H1 (cell line): ENCODE data around the gene RILPL1. TPM values are rescaled to one million over a fixed set of nuclear protein-coding genes. Genes with fewer than 3 reads are reported as not detected.

ENCODE experiments used
- CTCF ChIA-PET: fragments of 300-600 bp; sonication (Branson Sonifier 250); formaldehyde crosslinking; loops from one replicate; lab custom pipeline; 2021; ENCODE audit not compliant: partially characterized antibody; lab: Charles Lee
- POLR2A ChIA-PET: fragments of 300-600 bp; sonication (Branson Sonifier 250); formaldehyde crosslinking; loops from one replicate; lab custom pipeline; 2021; ENCODE audit warnings: inconsistent platforms; ENCODE audit not compliant: partially characterized antibody; lab: Charles Lee
- DNase-seq, 2 experiments: peaks; one replicate each; pipeline versions ENCODE4 v3.0.0 to v3.0.0-alpha.2; 2010 to 2022; ENCODE audit warnings: low spot score in 2 of 2, low read depth in 1 of 2, mixed read lengths in 1 of 2
- FAIRE-seq: peaks from 2 replicates; lab custom pipeline; 2011; peaks lifted over from hg19 to GRCh38; lab: Jason Lieb, UNC
- H2AFZ ChIP-seq: 2 replicates; pipeline ENCODE4 v1.8.1; 2012; ENCODE audit warnings: low read length, inconsistent platforms
- H2AK5ac ChIP-seq: 2 replicates; pipeline ENCODE4 v1.6.1; 2013; ENCODE audit warnings: low read depth, low read length
- H2BK120ac ChIP-seq: replicated peaks from 2 replicates; pipeline ENCODE3; 2013; ENCODE audit warnings: low read depth, low read length, inconsistent platforms
- H2BK12ac ChIP-seq: 2 replicates; pipeline ENCODE4 v1.6.1; 2013; ENCODE audit warnings: low read depth, low read length
- H2BK15ac ChIP-seq: 2 replicates; pipeline ENCODE4 v1.6.1; 2013; ENCODE audit warnings: low read length
- H2BK20ac ChIP-seq: 2 replicates; pipeline ENCODE4 v1.6.1; 2013; ENCODE audit warnings: low read length
- H2BK5ac ChIP-seq: 2 replicates; pipeline ENCODE4 v1.6.1; 2013; ENCODE audit warnings: low read depth, low read length
- H3K14ac ChIP-seq: 2 replicates; pipeline ENCODE4 v1.6.1; 2013; ENCODE audit warnings: inconsistent platforms; ENCODE audit not compliant: insufficient read length
- H3K18ac ChIP-seq: 2 replicates; pipeline ENCODE4 v1.6.1; 2013; ENCODE audit warnings: low read length; ENCODE audit errors: extremely low read depth
- H3K23ac ChIP-seq: 2 replicates; pipeline ENCODE4 v1.6.1; 2013; ENCODE audit warnings: inconsistent platforms; ENCODE audit not compliant: insufficient read length
- H3K23me2 ChIP-seq: 2 replicates; pipeline ENCODE4 v1.6.1; 2013; ENCODE audit warnings: low read depth, low read length
- H3K27ac ChIP-seq: 2 replicates; pipeline ENCODE4 v1.6.1; 2011; ENCODE audit warnings: low read depth, low read length, inconsistent platforms
- H3K27me3 ChIP-seq, 4 experiments: replicated peaks in 1 of 4; 1 replicate in 1 of 4; 2 replicates in 3 of 4; pipeline versions ENCODE4 v1.6.1 to v1.8.1; 2011 to 2013; ENCODE audit warnings: low read length in 3 of 4, mild to moderate bottlenecking in 3 of 4, inconsistent platforms in 2 of 4, mixed read lengths in 2 of 4, moderate library complexity in 1 of 4; ENCODE audit not compliant: control insufficient read depth in 3 of 4, insufficient read depth in 3 of 4; ENCODE audit errors: extremely low read depth in 1 of 4
- H3K36me3 ChIP-seq, 4 experiments: 2 replicates each; pipeline versions ENCODE4 v1.6.1 to v1.8.1; 2011 to 2013; ENCODE audit warnings: mild to moderate bottlenecking in 4 of 4, low read length in 3 of 4, moderate library complexity in 2 of 4, control low read depth in 1 of 4, inconsistent platforms in 1 of 4; ENCODE audit not compliant: insufficient read depth in 4 of 4, control insufficient read depth in 2 of 4
- H3K4ac ChIP-seq: replicated peaks from 2 replicates; pipeline ENCODE3; 2013; ENCODE audit warnings: low read length, low read depth, mixed read lengths, inconsistent platforms; ENCODE audit not compliant: insufficient read length
- H3K4me1 ChIP-seq, 4 experiments: replicated peaks in 1 of 4; 1 replicate in 1 of 4; 2 replicates in 3 of 4; pipeline versions ENCODE4 v1.6.1 to v1.8.1; 2011 to 2013; ENCODE audit warnings: low read length in 3 of 4, inconsistent platforms in 2 of 4, mixed read lengths in 1 of 4; ENCODE audit not compliant: insufficient read depth in 4 of 4, control insufficient read depth in 3 of 4
- H3K4me2 ChIP-seq, 2 experiments: 2 replicates each; pipeline versions ENCODE4 v1.6.1 to v1.8.1; 2011 to 2013; ENCODE audit warnings: low read depth in 2 of 2, low read length in 2 of 2, control low read depth in 1 of 2, inconsistent platforms in 1 of 2, mild to moderate bottlenecking in 1 of 2; ENCODE audit not compliant: insufficient read depth in 1 of 2
- H3K4me3 ChIP-seq, 4 experiments: fragments of 200-600, 300-600 bp in 1 of 4; sonication (generic), shearing (Covaris generic), sonication (Bioruptor Twin) in 1 of 4; 2 replicates each; pipeline versions ENCODE4 v1.5.1 to v1.8.1; 2011 to 2016; ENCODE audit warnings: low read length in 4 of 4, low read depth in 3 of 4, control low read depth in 2 of 4, inconsistent platforms in 2 of 4, mild to moderate bottlenecking in 2 of 4, mixed read lengths in 1 of 4, moderate library complexity in 1 of 4; ENCODE audit not compliant: insufficient read depth in 2 of 4; ENCODE audit errors: extremely low read depth in 1 of 4
- H3K56ac ChIP-seq: replicated peaks from 2 replicates; pipeline ENCODE3; 2013; ENCODE audit warnings: low read depth, mild to moderate bottlenecking, mixed read lengths, low read length, inconsistent platforms; ENCODE audit not compliant: insufficient read length
- H3K79me1 ChIP-seq: 2 replicates; pipeline ENCODE4 v1.6.1; 2013; ENCODE audit warnings: low read depth, low read length, control low read depth
- H3K79me2 ChIP-seq, 2 experiments: 2 replicates each; pipeline versions ENCODE4 v1.6.1 to v1.8.1; 2012 to 2013; ENCODE audit warnings: low read length in 2 of 2, mild to moderate bottlenecking in 2 of 2, inconsistent platforms in 1 of 2; ENCODE audit not compliant: insufficient read depth in 2 of 2, control insufficient read depth in 1 of 2
- H3K9ac ChIP-seq, 4 experiments: replicated peaks in 1 of 4; 1 replicate in 1 of 4; 2 replicates in 3 of 4; pipeline versions ENCODE4 v1.6.1 to v1.8.1; 2011 to 2013; ENCODE audit warnings: low read depth in 3 of 4, low read length in 3 of 4, control low read depth in 2 of 4, mild to moderate bottlenecking in 2 of 4, moderate library complexity in 2 of 4, inconsistent platforms in 1 of 4; ENCODE audit errors: extremely low read depth in 1 of 4
- H3K9me3 ChIP-seq, 2 experiments: 2 replicates each; pipeline versions ENCODE4 v1.6.1 to v1.8.1; 2012 to 2013; ENCODE audit warnings: mild to moderate bottlenecking in 2 of 2, moderate library complexity in 2 of 2, control low read depth in 1 of 2, inconsistent platforms in 1 of 2, low read depth in 1 of 2, low read length in 1 of 2, mixed read lengths in 1 of 2; ENCODE audit not compliant: insufficient read depth in 2 of 2
- H4K20me1 ChIP-seq, 2 experiments: replicated peaks in 1 of 2; 2 replicates each; pipeline versions ENCODE3 to v1.8.1; 2011 to 2013; ENCODE audit warnings: inconsistent platforms in 2 of 2, low read length in 2 of 2, mild to moderate bottlenecking in 1 of 2; ENCODE audit not compliant: insufficient read depth in 2 of 2, control insufficient read depth in 1 of 2
- H4K5ac ChIP-seq: 2 replicates; pipeline ENCODE4 v1.6.1; 2013; ENCODE audit warnings: low read length, low read depth, mixed read lengths, inconsistent platforms; ENCODE audit not compliant: insufficient read length
- H4K8ac ChIP-seq: 2 replicates; pipeline ENCODE4 v1.8.0; 2013; ENCODE audit warnings: mild to moderate bottlenecking, moderate library complexity, low read length, inconsistent platforms; ENCODE audit not compliant: insufficient read depth; ENCODE audit errors: extremely low read depth
- H4K91ac ChIP-seq: replicated peaks from 2 replicates; pipeline ENCODE3; 2013; ENCODE audit warnings: low read length, mixed read lengths, inconsistent platforms; ENCODE audit not compliant: insufficient read length
- CREB1 ChIP-seq: IDR thresholded peaks from 2 replicates; pipeline ENCODE4 v1.6.1; 2012; ENCODE audit warnings: inconsistent platforms
- JUN ChIP-seq: IDR thresholded peaks from 2 replicates; pipeline ENCODE4 v1.6.1; 2011; ENCODE audit warnings: low read depth, mild to moderate bottlenecking, improper control_type of control experiment, low read length
- TEAD4 ChIP-seq: IDR thresholded peaks from 2 replicates; pipeline ENCODE4 v1.6.1; 2012; ENCODE audit warnings: low read depth, low read length, inconsistent platforms, mixed read lengths
- WGBS, 2 experiments: shearing (Covaris generic) in 1 of 2; methylation state at CpG; one replicate each; pipeline versions ENCODE4 v1.1.6 to v1.1.7; 2013 to 2015; ENCODE audit warnings: low lambda C conversion rate in 2 of 2, mixed read lengths in 2 of 2, inconsistent platforms in 1 of 2, low coverage in 1 of 2, missing lambda C conversion rate in 1 of 2; ENCODE audit not compliant: insufficient replicate concordance in 2 of 2, insufficient coverage in 1 of 2, insufficient read length in 1 of 2; ENCODE audit errors: extremely low coverage in 1 of 2, missing lambda C conversion rate in 1 of 2; 5-methylcytosine and 5-hydroxymethylcytosine counted together
- polyA plus RNA-seq, 7 experiments: library from polyadenylated mRNA; depleted of rRNA in 3 of 7; stranded (reverse) in 5 of 7; unstranded in 2 of 7; fragments of >200 nt in 5 of 7; fragments of 200-250 nt in 2 of 7; gene quantifications; 1 replicate in 5 of 7; 2 replicates in 1 of 7; 4 replicates in 1 of 7; pipeline versions ENCODE4 v1.2.1 to v1.2.3, GENCODE V29; 2011 to 2013; ENCODE audit warnings: missing spikeins in 2 of 7, mixed read lengths in 2 of 7
- total RNA-seq: library from RNA; stranded (reverse); fragmentation: NEBNext Ultra II Directional; extraction: Animal tissue kit (Norgen Biotek cat#: 25700); gene quantifications from 2 replicates; pipeline ENCODE4 v1.2.1, GENCODE V29; 2021

Gene RILPL1
- total and polyA plus RNA-seq, 2 of the 8 experiments (the other 6 are each of a cell fraction or from before 2014, with no cell fraction given) = 6.7 to 9.4 TPM

DNA sequence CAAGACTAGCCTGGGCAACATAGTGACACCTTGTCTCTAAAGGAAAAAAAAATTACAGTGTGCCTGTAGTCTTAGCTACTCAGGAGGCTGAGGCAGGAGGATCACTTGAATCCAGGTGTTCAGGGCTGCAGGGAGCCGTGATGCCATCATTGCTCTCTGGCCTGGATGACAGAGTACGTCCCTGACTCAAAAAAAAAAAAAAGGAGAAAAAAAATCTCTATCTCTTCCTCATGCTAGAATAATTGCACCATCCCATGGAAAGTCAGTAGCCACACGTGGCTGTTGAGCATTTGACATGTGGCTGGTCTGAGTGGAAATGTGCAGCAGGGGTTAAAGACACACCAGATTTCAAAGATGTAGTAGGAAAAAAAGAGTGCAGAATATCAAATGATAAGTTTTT lies 3.8 kb downstream of the RILPL1 start:
- FAIRE-seq = no peak

More for the DNA sequence above, 3.8 kb downstream of the RILPL1 start:
- Histone ChIP-seq H3K4me3 (no peak overlapping the region), H4K5ac (no peak overlapping the region), H3K56ac (no peak overlapping the region), H3K18ac (no peak overlapping the region), H3K36me3 (no peaks in the 10 kb centered on the region), H3K27ac (no peak overlapping the region), H4K91ac (no peak overlapping the region), H3K23ac (no peak overlapping the region), H3K4ac (no peak overlapping the region), H3K27me3 (peaks cover 0 to 4% (median 0%) of the 10 kb centered on the region in 4 experiments; a peak in 3 of 7 replicates), H4K8ac (no peak overlapping the region), H3K79me1 (no peaks in the 10 kb centered on the region), H3K4me2 (no peak overlapping the region), H2AFZ (no peak overlapping the region), H2AK5ac (no peak overlapping the region), H3K9ac (no peak overlapping the region), H2BK20ac (no peak overlapping the region), H2BK5ac (no peak overlapping the region), H3K9me3 (no peaks in the 10 kb centered on the region), H4K20me1 (peaks cover 0 to 6% of the 10 kb centered on the region in 2 experiments), H3K14ac (no peak overlapping the region), H2BK15ac (no peak overlapping the region), H3K79me2 (no peaks in the 10 kb centered on the region), H2BK120ac (no peak overlapping the region), H3K4me1 (peaks cover 0 to 5% (median 0%) of the 10 kb centered on the region in 4 experiments; a peak in 2 of 7 replicates), H2BK12ac (no peak overlapping the region), H3K23me2 (peaks cover 11% of the 10 kb centered on the region; the same call in 1 of the 2 replicates)
- CTCF ChIA-PET = interaction anchor here (1.0 to 1.3 kb wide), 3 partner anchors 11 to 94 kb away, joined by 3 read pairs; no protein-coding TSS in a partner anchor
- WGBS, 2 experiments = 100% methylated on average over 3 of the region's 3 CpGs; no CpG with 5 or more reads in 1 of the 2 experiments
- DNase-seq = no peak
- TF ChIP-seq TEAD4 (no peak), JUN (no peak), CREB1 (no peak)
- POLR2A ChIA-PET = no interaction called here
